GM23338 (cell line): ENCODE data around the gene RGS17. TPM values are rescaled to one million over a fixed set of nuclear protein-coding genes. Genes with fewer than 3 reads are reported as not detected.

Experiments
- ATAC-seq: fragments of 200-7000 bp; cut with Tn5 transposase; 3 replicates; pipeline ENCODE4 v1.9.1; 2020
- DNase-seq: peaks from one replicate; pipeline ENCODE4 v3.0.0-alpha.2; 2015; ENCODE audit warnings: low spot score
- H2AFZ ChIP-seq: fragments of 200-600 bp; sonication (generic); 2 replicates; pipeline ENCODE4 v1.8.0; 2016; ENCODE audit warnings: antibody characterized with exemption, mild to moderate bottlenecking, moderate library complexity
- H3F3A ChIP-seq: fragments of 200-600 bp; sonication (generic); replicated peaks from 2 replicates; pipeline ENCODE4 v1.8.0; 2017; ENCODE audit warnings: antibody characterized with exemption, mixed run types, low read depth
- H3K27ac ChIP-seq: fragments of 200-600 bp; sonication (generic); 2 replicates; pipeline ENCODE4 v1.6.1; 2016; ENCODE audit warnings: low read depth
- H3K27me3 ChIP-seq: fragments of 200-600 bp; sonication (generic); 2 replicates; pipeline ENCODE4 v1.8.0; 2016; ENCODE audit warnings: mild to moderate bottlenecking, mixed run types, moderate library complexity; ENCODE audit not compliant: insufficient read depth
- H3K36me3 ChIP-seq: fragments of 200-600 bp; sonication (generic); 2 replicates; pipeline ENCODE4 v1.8.0; 2016; ENCODE audit warnings: mild to moderate bottlenecking; ENCODE audit not compliant: insufficient read depth
- H3K4me1 ChIP-seq: fragments of 200-600 bp; sonication (generic); 2 replicates; pipeline ENCODE4 v1.8.0; 2016; ENCODE audit warnings: mild to moderate bottlenecking, moderate library complexity; ENCODE audit not compliant: insufficient read depth
- H3K4me2 ChIP-seq: fragments of 200-600 bp; sonication (generic); 2 replicates; pipeline ENCODE4 v1.7.1; 2017; ENCODE audit warnings: mixed run types
- H3K4me3 ChIP-seq: fragments of 200-600 bp; sonication (generic); 2 replicates; pipeline ENCODE4 v1.6.1; 2016; ENCODE audit warnings: mixed run types
- H3K79me2 ChIP-seq: fragments of 200-600 bp; sonication (generic); replicated peaks from 2 replicates; pipeline ENCODE4 v1.8.0; 2017; ENCODE audit warnings: mild to moderate bottlenecking; ENCODE audit not compliant: insufficient read depth
- H3K9me2 ChIP-seq: fragments of 200-600 bp; sonication (generic); 2 replicates; pipeline ENCODE4 v1.8.0; 2017; ENCODE audit not compliant: insufficient read depth
- H4K20me1 ChIP-seq: fragments of 200-600 bp; sonication (generic); replicated peaks from 2 replicates; pipeline ENCODE4 v1.8.0; 2017; ENCODE audit warnings: mild to moderate bottlenecking; ENCODE audit not compliant: insufficient read depth
- H3K27ac Mint-ChIP-seq: 2 replicates; pipeline ENCODE4 v1.8.0; 2020; ENCODE audit warnings: inconsistent platforms, mild to moderate bottlenecking, moderate library complexity, mixed read lengths
- H3K27me3 Mint-ChIP-seq: 3 replicates; pipeline ENCODE4 v1.8.0; 2022; ENCODE audit warnings: low read depth, mild to moderate bottlenecking, moderate library complexity, mixed read lengths, inconsistent platforms; ENCODE audit not compliant: insufficient read depth, poor library complexity
- H3K36me3 Mint-ChIP-seq: 3 replicates; pipeline ENCODE4 v1.8.0; 2021; ENCODE audit warnings: low read depth, mild to moderate bottlenecking, inconsistent platforms, moderate library complexity, mixed read lengths
- H3K4me1 Mint-ChIP-seq: 3 replicates; pipeline ENCODE4 v1.8.0; 2020; ENCODE audit warnings: mild to moderate bottlenecking, inconsistent platforms, mixed read lengths
- H3K4me3 Mint-ChIP-seq: 3 replicates; pipeline ENCODE4 v1.8.0; 2021; ENCODE audit warnings: moderate library complexity, mild to moderate bottlenecking, inconsistent platforms, mixed read lengths
- H3K9me3 Mint-ChIP-seq: 3 replicates; pipeline ENCODE4 v1.8.0; 2020; ENCODE audit warnings: moderate library complexity, mild to moderate bottlenecking, inconsistent platforms, mixed read lengths
- CREB1 ChIP-seq: fragments of 250-450 bp; sonication (Bioruptor Pico); IDR thresholded peaks from 2 replicates; pipeline ENCODE4 v1.5.0; 2020; ENCODE audit warnings: low read depth, mild to moderate bottlenecking, moderate library complexity
- EZH2 ChIP-seq: fragments of 200-600 bp; sonication (generic); IDR thresholded peaks from one replicate; pipeline ENCODE4 v1.8.0; 2017; ENCODE audit warnings: antibody characterized with exemption, mild to moderate bottlenecking, low read depth; ENCODE audit not compliant: unreplicated experiment
- EZH2phosphoT487 ChIP-seq: fragments of 200-600 bp; sonication (generic); IDR thresholded peaks from one replicate; pipeline ENCODE4 v1.8.1; 2018; ENCODE audit warnings: antibody characterized with exemption; ENCODE audit not compliant: unreplicated experiment
- JUNB ChIP-seq: IDR thresholded peaks from one replicate; pipeline ENCODE4 v1.6.1; 2016; ENCODE audit warnings: antibody characterized with exemption; ENCODE audit not compliant: unreplicated experiment
- NANOG ChIP-seq: IDR thresholded peaks from 2 replicates; pipeline ENCODE4 v1.6.1; 2016; ENCODE audit warnings: antibody characterized with exemption, borderline replicate concordance
- POLR2AphosphoS5 ChIP-seq: IDR thresholded peaks from 2 replicates; pipeline ENCODE4 v1.6.1; 2016; ENCODE audit warnings: antibody characterized with exemption, low read depth
- STAT1 ChIP-seq: IDR thresholded peaks from one replicate; pipeline ENCODE4 v1.6.1; 2016; ENCODE audit warnings: antibody characterized with exemption; ENCODE audit not compliant: unreplicated experiment
- ZNF114 ChIP-seq: fragments of 250-450 bp; sonication (Bioruptor Pico); IDR thresholded peaks from 2 replicates; pipeline ENCODE4 v1.5.0; 2020; ENCODE audit warnings: mild to moderate bottlenecking, moderate library complexity
- ZNF331 ChIP-seq: fragments of 250-450 bp; sonication (Bioruptor Pico); IDR thresholded peaks from 2 replicates; pipeline ENCODE4 v1.5.0; 2020; ENCODE audit warnings: low read depth, mild to moderate bottlenecking, moderate library complexity
- polyA plus RNA-seq: library from polyadenylated mRNA; unstranded; fragments of >200 nt; fragmentation: Nextera tagmentation; extraction: Ambion mirVana; gene quantifications from 2 replicates; pipeline ENCODE4 v1.2.1, GENCODE V29; 2016
- total RNA-seq: library from RNA; depleted of rRNA; stranded (reverse); fragments of >200 nt; shearing (Covaris generic); gene quantifications from 2 replicates; pipeline ENCODE4 v1.2.3, GENCODE V29; 2014
- TF ChIP-seq, protein P1 (sequence below): fragments of 250-450 bp; sonication (Bioruptor Pico); IDR thresholded peaks from 2 replicates; pipeline ENCODE4 v1.5.0; 2020; ENCODE audit warnings: mild to moderate bottlenecking, moderate library complexity
- TF ChIP-seq, protein P2 (sequence below): IDR thresholded peaks from one replicate; pipeline ENCODE4 v1.6.1; 2018; ENCODE audit warnings: antibody characterized with exemption; ENCODE audit not compliant: unreplicated experiment
- TF ChIP-seq, protein P3 (sequence below), 2 experiments: fragments of 200-600 bp in 1 of 2; sonication (generic) in 1 of 2; conservative IDR thresholded peaks; 2 replicates each; pipeline versions ENCODE4 v1.5.1 to v1.6.1; 2016 to 2017; ENCODE audit warnings: antibody characterized with exemption in 2 of 2, low read depth in 2 of 2, mild to moderate bottlenecking in 2 of 2, moderate library complexity in 1 of 2
- TF ChIP-seq, protein P4 (sequence below): IDR thresholded peaks from 2 replicates; pipeline ENCODE4 v1.6.1; 2016; ENCODE audit warnings: antibody characterized with exemption

The RGS17 gene
- total and polyA plus RNA-seq, 2 experiments from 2014 or later: 12.1 to 12.3 TPM

DNA sequence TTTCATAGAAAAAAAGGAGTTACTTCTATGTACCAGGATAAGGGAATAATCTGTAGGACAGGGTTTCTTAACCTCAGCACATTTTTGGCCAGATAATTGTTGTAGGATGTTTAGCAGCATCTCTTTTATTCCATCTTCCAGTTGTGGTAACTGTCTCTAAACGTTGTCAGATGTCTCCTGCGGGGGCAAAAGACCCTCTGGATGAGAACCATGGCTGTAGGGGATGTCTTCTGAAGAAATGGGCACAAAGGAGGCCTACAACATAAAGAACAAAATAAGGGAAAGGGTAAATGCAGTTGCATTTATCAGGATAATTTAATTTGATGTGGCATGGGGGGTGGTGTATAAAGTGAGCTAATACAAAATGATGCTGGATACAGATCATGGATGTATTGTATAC lies 144.1 kb downstream of the RGS17 start:
- Mint-ChIP-seq H3K27me3 (peaks cover 13% of the 10 kb centered on the region), H3K4me3 (no peak overlapping the region), H3K36me3 (peaks cover 34% of the 10 kb centered on the region), H3K4me1 (peaks cover 7% of the 10 kb centered on the region), H3K27ac (no peak overlapping the region), H3K9me3 (no peaks in the 10 kb centered on the region)
- H3K27ac ChIP-seq: no peak overlapping the region
- H4K20me1 ChIP-seq: peaks cover 24% of the 10 kb centered on the region
- TF ChIP-seq NANOG: no peak
- no peak for TF ChIP-seq ZNF114 (CRISPR knock-in tag)
- no peak for TF ChIP-seq EZH2
- no peak for TF ChIP-seq STAT1
- TF ChIP-seq, protein P1, sequence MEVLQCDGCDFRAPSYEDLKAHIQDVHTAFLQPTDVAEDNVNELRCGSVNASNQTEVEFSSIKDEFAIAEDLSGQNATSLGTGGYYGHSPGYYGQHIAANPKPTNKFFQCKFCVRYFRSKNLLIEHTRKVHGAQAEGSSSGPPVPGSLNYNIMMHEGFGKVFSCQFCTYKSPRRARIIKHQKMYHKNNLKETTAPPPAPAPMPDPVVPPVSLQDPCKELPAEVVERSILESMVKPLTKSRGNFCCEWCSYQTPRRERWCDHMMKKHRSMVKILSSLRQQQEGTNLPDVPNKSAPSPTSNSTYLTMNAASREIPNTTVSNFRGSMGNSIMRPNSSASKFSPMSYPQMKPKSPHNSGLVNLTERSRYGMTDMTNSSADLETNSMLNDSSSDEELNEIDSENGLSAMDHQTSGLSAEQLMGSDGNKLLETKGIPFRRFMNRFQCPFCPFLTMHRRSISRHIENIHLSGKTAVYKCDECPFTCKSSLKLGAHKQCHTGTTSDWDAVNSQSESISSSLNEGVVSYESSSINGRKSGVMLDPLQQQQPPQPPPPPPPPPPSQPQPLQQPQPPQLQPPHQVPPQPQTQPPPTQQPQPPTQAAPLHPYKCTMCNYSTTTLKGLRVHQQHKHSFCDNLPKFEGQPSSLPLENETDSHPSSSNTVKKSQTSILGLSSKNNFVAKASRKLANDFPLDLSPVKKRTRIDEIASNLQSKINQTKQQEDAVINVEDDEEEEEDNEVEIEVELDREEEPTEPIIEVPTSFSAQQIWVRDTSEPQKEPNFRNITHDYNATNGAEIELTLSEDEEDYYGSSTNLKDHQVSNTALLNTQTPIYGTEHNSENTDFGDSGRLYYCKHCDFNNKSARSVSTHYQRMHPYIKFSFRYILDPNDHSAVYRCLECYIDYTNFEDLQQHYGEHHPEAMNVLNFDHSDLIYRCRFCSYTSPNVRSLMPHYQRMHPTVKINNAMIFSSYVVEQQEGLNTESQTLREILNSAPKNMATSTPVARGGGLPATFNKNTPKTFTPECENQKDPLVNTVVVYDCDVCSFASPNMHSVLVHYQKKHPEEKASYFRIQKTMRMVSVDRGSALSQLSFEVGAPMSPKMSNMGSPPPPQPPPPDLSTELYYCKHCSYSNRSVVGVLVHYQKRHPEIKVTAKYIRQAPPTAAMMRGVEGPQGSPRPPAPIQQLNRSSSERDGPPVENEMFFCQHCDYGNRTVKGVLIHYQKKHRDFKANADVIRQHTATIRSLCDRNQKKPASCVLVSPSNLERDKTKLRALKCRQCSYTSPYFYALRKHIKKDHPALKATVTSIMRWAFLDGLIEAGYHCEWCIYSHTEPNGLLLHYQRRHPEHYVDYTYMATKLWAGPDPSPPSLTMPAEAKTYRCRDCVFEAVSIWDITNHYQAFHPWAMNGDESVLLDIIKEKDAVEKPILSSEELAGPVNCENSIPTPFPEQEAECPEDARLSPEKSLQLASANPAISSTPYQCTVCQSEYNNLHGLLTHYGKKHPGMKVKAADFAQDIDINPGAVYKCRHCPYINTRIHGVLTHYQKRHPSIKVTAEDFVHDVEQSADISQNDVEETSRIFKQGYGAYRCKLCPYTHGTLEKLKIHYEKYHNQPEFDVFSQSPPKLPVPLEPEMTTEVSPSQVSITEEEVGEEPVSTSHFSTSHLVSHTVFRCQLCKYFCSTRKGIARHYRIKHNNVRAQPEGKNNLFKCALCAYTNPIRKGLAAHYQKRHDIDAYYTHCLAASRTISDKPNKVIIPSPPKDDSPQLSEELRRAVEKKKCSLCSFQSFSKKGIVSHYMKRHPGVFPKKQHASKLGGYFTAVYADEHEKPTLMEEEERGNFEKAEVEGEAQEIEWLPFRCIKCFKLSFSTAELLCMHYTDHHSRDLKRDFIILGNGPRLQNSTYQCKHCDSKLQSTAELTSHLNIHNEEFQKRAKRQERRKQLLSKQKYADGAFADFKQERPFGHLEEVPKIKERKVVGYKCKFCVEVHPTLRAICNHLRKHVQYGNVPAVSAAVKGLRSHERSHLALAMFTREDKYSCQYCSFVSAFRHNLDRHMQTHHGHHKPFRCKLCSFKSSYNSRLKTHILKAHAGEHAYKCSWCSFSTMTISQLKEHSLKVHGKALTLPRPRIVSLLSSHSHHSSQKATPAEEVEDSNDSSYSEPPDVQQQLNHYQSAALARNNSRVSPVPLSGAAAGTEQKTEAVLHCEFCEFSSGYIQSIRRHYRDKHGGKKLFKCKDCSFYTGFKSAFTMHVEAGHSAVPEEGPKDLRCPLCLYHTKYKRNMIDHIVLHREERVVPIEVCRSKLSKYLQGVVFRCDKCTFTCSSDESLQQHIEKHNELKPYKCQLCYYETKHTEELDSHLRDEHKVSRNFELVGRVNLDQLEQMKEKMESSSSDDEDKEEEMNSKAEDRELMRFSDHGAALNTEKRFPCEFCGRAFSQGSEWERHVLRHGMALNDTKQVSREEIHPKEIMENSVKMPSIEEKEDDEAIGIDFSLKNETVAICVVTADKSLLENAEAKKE (CRISPR knock-in tag): no peak
- no peak for TF ChIP-seq EZH2phosphoT487
- TF ChIP-seq, protein P2, sequence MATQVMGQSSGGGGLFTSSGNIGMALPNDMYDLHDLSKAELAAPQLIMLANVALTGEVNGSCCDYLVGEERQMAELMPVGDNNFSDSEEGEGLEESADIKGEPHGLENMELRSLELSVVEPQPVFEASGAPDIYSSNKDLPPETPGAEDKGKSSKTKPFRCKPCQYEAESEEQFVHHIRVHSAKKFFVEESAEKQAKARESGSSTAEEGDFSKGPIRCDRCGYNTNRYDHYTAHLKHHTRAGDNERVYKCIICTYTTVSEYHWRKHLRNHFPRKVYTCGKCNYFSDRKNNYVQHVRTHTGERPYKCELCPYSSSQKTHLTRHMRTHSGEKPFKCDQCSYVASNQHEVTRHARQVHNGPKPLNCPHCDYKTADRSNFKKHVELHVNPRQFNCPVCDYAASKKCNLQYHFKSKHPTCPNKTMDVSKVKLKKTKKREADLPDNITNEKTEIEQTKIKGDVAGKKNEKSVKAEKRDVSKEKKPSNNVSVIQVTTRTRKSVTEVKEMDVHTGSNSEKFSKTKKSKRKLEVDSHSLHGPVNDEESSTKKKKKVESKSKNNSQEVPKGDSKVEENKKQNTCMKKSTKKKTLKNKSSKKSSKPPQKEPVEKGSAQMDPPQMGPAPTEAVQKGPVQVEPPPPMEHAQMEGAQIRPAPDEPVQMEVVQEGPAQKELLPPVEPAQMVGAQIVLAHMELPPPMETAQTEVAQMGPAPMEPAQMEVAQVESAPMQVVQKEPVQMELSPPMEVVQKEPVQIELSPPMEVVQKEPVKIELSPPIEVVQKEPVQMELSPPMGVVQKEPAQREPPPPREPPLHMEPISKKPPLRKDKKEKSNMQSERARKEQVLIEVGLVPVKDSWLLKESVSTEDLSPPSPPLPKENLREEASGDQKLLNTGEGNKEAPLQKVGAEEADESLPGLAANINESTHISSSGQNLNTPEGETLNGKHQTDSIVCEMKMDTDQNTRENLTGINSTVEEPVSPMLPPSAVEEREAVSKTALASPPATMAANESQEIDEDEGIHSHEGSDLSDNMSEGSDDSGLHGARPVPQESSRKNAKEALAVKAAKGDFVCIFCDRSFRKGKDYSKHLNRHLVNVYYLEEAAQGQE: no peak
- no peak for TF ChIP-seq ZNF331
- no peak for TF ChIP-seq CREB1 (CRISPR knock-in tag)
- TF ChIP-seq, protein P3, sequence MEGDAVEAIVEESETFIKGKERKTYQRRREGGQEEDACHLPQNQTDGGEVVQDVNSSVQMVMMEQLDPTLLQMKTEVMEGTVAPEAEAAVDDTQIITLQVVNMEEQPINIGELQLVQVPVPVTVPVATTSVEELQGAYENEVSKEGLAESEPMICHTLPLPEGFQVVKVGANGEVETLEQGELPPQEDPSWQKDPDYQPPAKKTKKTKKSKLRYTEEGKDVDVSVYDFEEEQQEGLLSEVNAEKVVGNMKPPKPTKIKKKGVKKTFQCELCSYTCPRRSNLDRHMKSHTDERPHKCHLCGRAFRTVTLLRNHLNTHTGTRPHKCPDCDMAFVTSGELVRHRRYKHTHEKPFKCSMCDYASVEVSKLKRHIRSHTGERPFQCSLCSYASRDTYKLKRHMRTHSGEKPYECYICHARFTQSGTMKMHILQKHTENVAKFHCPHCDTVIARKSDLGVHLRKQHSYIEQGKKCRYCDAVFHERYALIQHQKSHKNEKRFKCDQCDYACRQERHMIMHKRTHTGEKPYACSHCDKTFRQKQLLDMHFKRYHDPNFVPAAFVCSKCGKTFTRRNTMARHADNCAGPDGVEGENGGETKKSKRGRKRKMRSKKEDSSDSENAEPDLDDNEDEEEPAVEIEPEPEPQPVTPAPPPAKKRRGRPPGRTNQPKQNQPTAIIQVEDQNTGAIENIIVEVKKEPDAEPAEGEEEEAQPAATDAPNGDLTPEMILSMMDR (conservative IDR thresholded peaks at IDR 0.05; ENCODE audit: low read depth in 2 of 2): no peak
- TF ChIP-seq POLR2AphosphoS5: no peak
- TF ChIP-seq JUNB: no peak
- TF ChIP-seq, protein P4, sequence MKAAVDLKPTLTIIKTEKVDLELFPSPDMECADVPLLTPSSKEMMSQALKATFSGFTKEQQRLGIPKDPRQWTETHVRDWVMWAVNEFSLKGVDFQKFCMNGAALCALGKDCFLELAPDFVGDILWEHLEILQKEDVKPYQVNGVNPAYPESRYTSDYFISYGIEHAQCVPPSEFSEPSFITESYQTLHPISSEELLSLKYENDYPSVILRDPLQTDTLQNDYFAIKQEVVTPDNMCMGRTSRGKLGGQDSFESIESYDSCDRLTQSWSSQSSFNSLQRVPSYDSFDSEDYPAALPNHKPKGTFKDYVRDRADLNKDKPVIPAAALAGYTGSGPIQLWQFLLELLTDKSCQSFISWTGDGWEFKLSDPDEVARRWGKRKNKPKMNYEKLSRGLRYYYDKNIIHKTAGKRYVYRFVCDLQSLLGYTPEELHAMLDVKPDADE: no peak
- H3K4me1 ChIP-seq: peaks cover 14% of the 10 kb centered on the region
- H3K36me3 ChIP-seq: peaks cover 19% of the 10 kb centered on the region; the same call in 1 of the 2 replicates
- no peak overlapping the region for H3K4me2 ChIP-seq
- ATAC-seq (no peak), DNase-seq (no peak)
- H2AFZ ChIP-seq: no peak overlapping the region
- no peaks in the 10 kb centered on the region for H3K9me2 ChIP-seq
- no peak overlapping the region for H3K4me3 ChIP-seq
- peaks cover 68% of the 10 kb centered on the region for H3K79me2 ChIP-seq
- no peaks in the 10 kb centered on the region for H3F3A ChIP-seq
- no peaks in the 10 kb centered on the region for H3K27me3 ChIP-seq
